SK-N-SH treated with all-trans-retinoic acid at 6 μM for 48 hours (cell line): Measurements from ENCODE around the gene ARID4B.

Experiments used
- BACH2 ChIP-seq: fragments of 250-450 bp; sonication (Bioruptor Pico); IDR thresholded peaks from 2 replicates; pipeline ENCODE4 v1.9.0; 2021; ENCODE audit warnings: mild to moderate bottlenecking, borderline replicate concordance
- GLIS3 ChIP-seq: fragments of 250-450 bp; sonication (Bioruptor Pico); IDR thresholded peaks from 2 replicates; pipeline ENCODE4 v1.5.0; 2020; ENCODE audit warnings: mild to moderate bottlenecking, moderate library complexity
- PPARA ChIP-seq: fragments of 250-450 bp; sonication (Bioruptor Pico); IDR thresholded peaks from 2 replicates; pipeline ENCODE4 v1.5.0; 2020; ENCODE audit warnings: mild to moderate bottlenecking, borderline replicate concordance
- RARB ChIP-seq: fragments of 250-450 bp; sonication (Bioruptor Pico); IDR thresholded peaks from 2 replicates; pipeline ENCODE4 v1.8.0; 2021; ENCODE audit warnings: mild to moderate bottlenecking, moderate library complexity
- TOX ChIP-seq: fragments of 250-450 bp; sonication (Bioruptor Pico); IDR thresholded peaks from 2 replicates; pipeline ENCODE4 v1.8.0; 2021; ENCODE audit warnings: mild to moderate bottlenecking, moderate library complexity, borderline replicate concordance
- ZC3H10 ChIP-seq: fragments of 250-450 bp; sonication (Bioruptor Pico); IDR thresholded peaks from 2 replicates; pipeline ENCODE4 v1.5.1; 2021; ENCODE audit warnings: mild to moderate bottlenecking, moderate library complexity
- ZFP3 ChIP-seq: fragments of 250-450 bp; sonication (Bioruptor Pico); IDR thresholded peaks from 2 replicates; pipeline ENCODE4 v1.5.0; 2020; ENCODE audit warnings: mild to moderate bottlenecking, moderate library complexity
- ZFP30 ChIP-seq: fragments of 450-650 bp; formaldehyde crosslinking; IDR thresholded peaks from 2 replicates; pipeline ENCODE4 v1.5.0; 2022; ENCODE audit warnings: mild to moderate bottlenecking, moderate library complexity
- ZNF8 ChIP-seq: fragments of 450-650 bp; formaldehyde crosslinking; IDR thresholded peaks from 2 replicates; pipeline ENCODE4 v1.5.0; 2020; ENCODE audit warnings: mild to moderate bottlenecking, moderate library complexity
- TF ChIP-seq, protein P1 (sequence below): fragments of 250-450 bp; sonication (Bioruptor Pico); IDR thresholded peaks from 2 replicates; pipeline ENCODE4 v1.5.1; 2020; ENCODE audit warnings: low read depth, mild to moderate bottlenecking, moderate library complexity

DNA sequence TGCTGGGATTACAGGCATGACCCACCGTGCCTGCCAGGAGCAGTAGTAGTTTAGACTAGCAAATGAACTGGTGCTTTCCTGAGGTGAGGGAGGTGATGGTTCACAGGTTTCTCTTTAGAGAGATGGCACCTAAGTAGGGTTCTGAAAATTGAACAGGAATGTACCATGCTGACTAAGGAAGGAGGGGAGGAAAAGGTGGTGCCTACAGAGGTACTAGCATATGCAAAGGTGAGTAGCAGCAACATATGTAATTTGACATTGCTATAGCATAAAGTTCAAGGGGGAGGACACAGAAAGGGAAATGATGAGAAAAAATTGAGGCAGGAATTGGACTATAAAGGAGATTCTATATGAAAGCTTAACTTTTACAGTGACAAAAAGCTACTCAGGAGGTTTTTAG, 101.0 kb downstream of the ARID4B start:
- TF ChIP-seq ZC3H10 (CRISPR knock-in tag) (no peak), BACH2 (no peak), TOX (no peak), ZFP30 (CRISPR knock-in tag) (no peak), ZNF8 (no peak), GLIS3 (CRISPR knock-in tag) (no peak), PPARA (CRISPR knock-in tag) (no peak), RARB (no peak), ZFP3 (CRISPR knock-in tag) (no peak)
- TF ChIP-seq, protein P1, sequence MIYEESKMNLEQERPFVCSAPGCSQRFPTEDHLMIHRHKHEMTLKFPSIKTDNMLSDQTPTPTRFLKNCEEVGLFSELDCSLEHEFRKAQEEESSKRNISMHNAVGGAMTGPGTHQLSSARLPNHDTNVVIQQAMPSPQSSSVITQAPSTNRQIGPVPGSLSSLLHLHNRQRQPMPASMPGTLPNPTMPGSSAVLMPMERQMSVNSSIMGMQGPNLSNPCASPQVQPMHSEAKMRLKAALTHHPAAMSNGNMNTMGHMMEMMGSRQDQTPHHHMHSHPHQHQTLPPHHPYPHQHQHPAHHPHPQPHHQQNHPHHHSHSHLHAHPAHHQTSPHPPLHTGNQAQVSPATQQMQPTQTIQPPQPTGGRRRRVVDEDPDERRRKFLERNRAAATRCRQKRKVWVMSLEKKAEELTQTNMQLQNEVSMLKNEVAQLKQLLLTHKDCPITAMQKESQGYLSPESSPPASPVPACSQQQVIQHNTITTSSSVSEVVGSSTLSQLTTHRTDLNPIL (CRISPR knock-in tag): no peak
